Immature natural killer cell (primary cell): ENCODE data around the gene ATP2A1. TPM values are rescaled to one million over a fixed set of nuclear protein-coding genes. Genes with fewer than 3 reads are reported as not detected.
A peak's percentile ranks its signal among the peaks of the same experiment; 100 is the strongest.
"Not testable (repeated sequence)": the region's sequence is repeated elsewhere in the genome, so short reads cannot be mapped to it uniquely, and the experiment has no call there.

Experiments
- DNase-seq, 3 donors: peaks; one replicate each; pipeline ENCODE4 v3.0.0; 2022; ENCODE audit warnings: mixed read lengths in 1 of 3
- H3K27ac Mint-ChIP-seq, 6 donors: one replicate each; pipeline ENCODE4 v1.8.0; 2020; ENCODE audit warnings: mixed read lengths in 6 of 6, mild to moderate bottlenecking in 5 of 6, inconsistent platforms in 4 of 6, moderate library complexity in 3 of 6
- H3K27me3 Mint-ChIP-seq, 3 donors: one replicate each; pipeline ENCODE4 v1.8.0; 2020 to 2021; ENCODE audit warnings: low read depth in 3 of 3, mild to moderate bottlenecking in 3 of 3, mixed read lengths in 3 of 3, moderate library complexity in 3 of 3, inconsistent platforms in 1 of 3
- H3K36me3 Mint-ChIP-seq, 3 donors: one replicate each; pipeline ENCODE4 v1.8.0; 2020; ENCODE audit warnings: mixed read lengths in 3 of 3, inconsistent platforms in 2 of 3, mild to moderate bottlenecking in 2 of 3
- H3K4me1 Mint-ChIP-seq, 2 donors: one replicate each; pipeline ENCODE4 v1.8.0; 2020; ENCODE audit warnings: inconsistent platforms in 2 of 2, mild to moderate bottlenecking in 2 of 2, mixed read lengths in 2 of 2, moderate library complexity in 1 of 2
- H3K4me3 Mint-ChIP-seq, 5 donors: one replicate each; pipeline ENCODE4 v1.8.0; 2020; ENCODE audit warnings: mild to moderate bottlenecking in 5 of 5, mixed read lengths in 5 of 5, inconsistent platforms in 3 of 5, moderate library complexity in 3 of 5
- H3K9me3 Mint-ChIP-seq, 6 donors: one replicate each; pipeline ENCODE4 v1.8.0; 2020; ENCODE audit warnings: mild to moderate bottlenecking in 6 of 6, mixed read lengths in 6 of 6, inconsistent platforms in 4 of 6, moderate library complexity in 3 of 6
- polyA plus RNA-seq, 3 donors: library from polyadenylated mRNA; unstranded; fragments of 300-500 nt; fragmentation: Illumina TruSeq; gene quantifications; one replicate each; pipeline ENCODE4 v1.2.3, GENCODE V29; 2021

Gene ATP2A1
- polyA plus RNA-seq, 3 donors from 2014 or later = 0.31 TPM; not detected in 2

GRCh38 chr16:28913946-28914724, 35.8 kb downstream of the ATP2A1 start:
- H3K27me3 Mint-ChIP-seq = peaks cover 0 to 2% (median 0%) of the 10 kb centered on the region in 3 donors
- no peak for DNase-seq
- H3K36me3 Mint-ChIP-seq = peaks cover 14 to 22% (median 15%) of the 10 kb centered on the region in 3 donors
- H3K27ac Mint-ChIP-seq = no peak overlapping the region
- H3K9me3 Mint-ChIP-seq = peaks cover 0 to 2% (median 0%) of the 10 kb centered on the region in 6 donors
- H3K4me1 Mint-ChIP-seq = peaks cover 0 to 1% of the 10 kb centered on the region in 2 donors
- no peak overlapping the region for H3K4me3 Mint-ChIP-seq

GRCh38 chr16:28915181-28915580, 36.9 kb downstream of the ATP2A1 start:
- H3K4me3 Mint-ChIP-seq = no peak overlapping the region
- peaks cover 0 to 5% (median 0%) of the 10 kb centered on the region in 3 donors for H3K27me3 Mint-ChIP-seq
- DNase-seq = no peak
- H3K9me3 Mint-ChIP-seq = peaks cover 0 to 2% (median 0%) of the 10 kb centered on the region in 6 donors
- peaks cover 14 to 26% (median 15%) of the 10 kb centered on the region in 3 donors for H3K36me3 Mint-ChIP-seq
- H3K4me1 Mint-ChIP-seq = peaks cover 0 to 1% of the 10 kb centered on the region in 2 donors
- no peak overlapping the region for H3K27ac Mint-ChIP-seq

- Mint-ChIP-seq H3K27ac (peak overlapping the region in 1 of 6 donors; percentile 67), H3K27me3 (peaks cover 0 to 5% (median 0%) of the 10 kb centered on the region in 3 donors), H3K9me3 (peaks cover 0 to 2% (median 0%) of the 10 kb centered on the region in 6 donors), H3K4me1 (peaks cover 0 to 1% of the 10 kb centered on the region in 2 donors), H3K36me3 (peaks cover 15 to 29% (median 18%) of the 10 kb centered on the region in 3 donors), H3K4me3 (no peak overlapping the region)
- no peak for DNase-seq
These were observed 38.8 kb downstream of the ATP2A1 start for GRCh38 chr16:28917095-28917494.

DNA sequence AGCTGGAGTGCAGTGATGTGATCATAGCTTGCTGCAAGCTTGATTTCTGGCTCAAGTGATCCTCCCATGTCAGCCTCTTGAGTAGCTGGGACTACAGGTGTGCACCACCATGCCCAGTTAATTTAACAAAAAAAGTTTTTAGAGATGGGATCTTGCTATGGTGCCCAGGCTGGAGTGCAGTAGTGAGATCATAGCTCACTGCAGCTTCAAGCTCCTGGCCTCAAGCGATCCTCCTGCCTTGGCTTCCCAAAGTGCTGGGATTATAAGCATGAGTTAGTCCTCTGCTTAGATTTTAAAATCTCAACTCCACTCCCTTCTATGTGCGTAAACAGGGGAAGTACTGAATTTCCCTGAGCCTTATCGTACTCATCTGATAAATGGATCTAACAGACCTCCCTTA, 40.4 kb downstream of the ATP2A1 start:
- Mint-ChIP-seq H3K4me3 (no peak overlapping the region), H3K9me3 (peaks cover 0 to 2% (median 0%) of the 10 kb centered on the region in 6 donors), H3K4me1 (peaks cover 5% of the 10 kb centered on the region in 2 donors), H3K27ac (no peak overlapping the region), H3K36me3 (peaks cover 10 to 30% (median 16%) of the 10 kb centered on the region in 3 donors), H3K27me3 (peaks cover 0 to 7% (median 4%) of the 10 kb centered on the region in 3 donors)
- no peak for DNase-seq

GRCh38 chr16:28923231-28923587, 44.9 kb downstream of the ATP2A1 start:
- H3K4me1 Mint-ChIP-seq = peaks cover 20 to 23% of the 10 kb centered on the region in 2 donors
- peak overlapping the region in 5 of 6 donors; percentile 71 to 99 (median 83) for H3K27ac Mint-ChIP-seq
- H3K36me3 Mint-ChIP-seq = peaks cover 0 to 17% (median 5%) of the 10 kb centered on the region in 3 donors
- H3K9me3 Mint-ChIP-seq = no peaks in the 10 kb centered on the region
- H3K27me3 Mint-ChIP-seq = peaks cover 6 to 14% (median 14%) of the 10 kb centered on the region in 3 donors
- peak overlapping the region; percentile 21 to 99 (median 79) for H3K4me3 Mint-ChIP-seq
- no peak for DNase-seq

GRCh38 chr16:28923652-28924398, 45.5 kb downstream of the ATP2A1 start:
- no peaks in the 10 kb centered on the region for H3K9me3 Mint-ChIP-seq
- DNase-seq = no peak
- peak overlapping the region; percentile 79 to 99 (median 98) for H3K4me3 Mint-ChIP-seq
- peaks cover 0 to 17% (median 5%) of the 10 kb centered on the region in 3 donors for H3K36me3 Mint-ChIP-seq
- peak overlapping the region; percentile 71 to 99 (median 90) for H3K27ac Mint-ChIP-seq
- H3K27me3 Mint-ChIP-seq = peaks cover 6 to 14% (median 14%) of the 10 kb centered on the region in 3 donors
- H3K4me1 Mint-ChIP-seq = peaks cover 20 to 23% of the 10 kb centered on the region in 2 donors

- Mint-ChIP-seq H3K4me1 (peaks cover 20 to 23% of the 10 kb centered on the region in 2 donors), H3K27me3 (peaks cover 6 to 14% (median 14%) of the 10 kb centered on the region in 3 donors), H3K36me3 (peaks cover 0 to 13% (median 5%) of the 10 kb centered on the region in 3 donors), H3K4me3 (peak overlapping the region; percentile 96 to 99 (median 98)), H3K9me3 (no peaks in the 10 kb centered on the region), H3K27ac (peak overlapping the region; percentile 84 to 99 (median 98))
- DNase-seq = no peak
These were observed 46.1 kb downstream of the ATP2A1 start for GRCh38 chr16:28924399-28924761.

GRCh38 chr16:28924762-28925385, 46.6 kb downstream of the ATP2A1 start, which contains the start of gene RABEP2:
Gene RABEP2 (minus strand): TSS chr16:28925238. CDS start chr16:28925163, 75 bp downstream.
- Mint-ChIP-seq H3K4me3 (peak within 1 kb of the TSS; percentile 96 to 99 (median 98)), H3K27me3 (peaks cover 6 to 14% (median 11%) of the 10 kb centered on the region in 3 donors), H3K27ac (peak within 1 kb of the TSS; percentile 95 to 99 (median 99)), H3K4me1 (peaks cover 20 to 24% of the 10 kb centered on the region in 2 donors), H3K36me3 (peaks cover 0 to 9% (median 5%) of the 10 kb centered on the region in 3 donors), H3K9me3 (no peaks in the 10 kb centered on the region)
- DNase-seq = peak; percentile 96 to 97 (median 97)

GRCh38 chr16:28925386-28926228, 47.3 kb downstream of the ATP2A1 start:
- Mint-ChIP-seq H3K27me3 (peaks cover 6 to 14% (median 11%) of the 10 kb centered on the region in 3 donors), H3K36me3 (peaks cover 0 to 9% (median 5%) of the 10 kb centered on the region in 3 donors), H3K4me1 (peaks cover 26 to 31% of the 10 kb centered on the region in 2 donors), H3K4me3 (peak overlapping the region; percentile 96 to 99 (median 98)), H3K27ac (peak overlapping the region; percentile 95 to 99 (median 99)), H3K9me3 (no peaks in the 10 kb centered on the region)
- DNase-seq = peak; percentile 90 to 91 (median 91)

DNA sequence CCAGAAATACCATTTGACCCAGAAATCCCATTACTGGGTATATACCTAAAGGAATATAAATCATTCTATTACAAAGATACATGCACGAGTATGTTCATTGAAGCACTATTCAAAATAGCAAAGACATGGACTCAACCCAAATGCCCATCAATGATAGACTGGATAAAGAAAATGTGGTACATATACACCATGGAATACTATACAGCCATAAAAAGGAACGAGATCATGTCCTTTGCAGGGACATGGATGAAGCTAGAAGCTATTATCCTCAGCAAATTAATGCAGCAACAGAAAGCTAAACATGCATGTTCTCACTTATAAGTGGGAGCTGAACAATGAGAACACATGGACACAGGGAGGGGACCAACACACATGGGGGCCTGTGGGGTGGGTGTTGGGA, 48.0 kb downstream of the ATP2A1 start:
- H3K4me3 Mint-ChIP-seq = peak overlapping the region; percentile 96 to 99 (median 98)
- DNase-seq, H3K36me3 Mint-ChIP-seq, H3K9me3 Mint-ChIP-seq: not testable (repeated sequence)
- H3K4me1 Mint-ChIP-seq = peaks cover 32 to 38% of the 10 kb centered on the region in 2 donors
- H3K27ac Mint-ChIP-seq = peak overlapping the region; percentile 95 to 99 (median 99)
- H3K27me3 Mint-ChIP-seq = peaks cover 6 to 14% (median 11%) of the 10 kb centered on the region in 3 donors

- no peak for DNase-seq
- peak overlapping the region in 2 of 6 donors; percentile 64 to 76 for H3K27ac Mint-ChIP-seq
- no peaks in the 10 kb centered on the region for H3K9me3 Mint-ChIP-seq
- peak overlapping the region in 1 of 5 donors; percentile 15 for H3K4me3 Mint-ChIP-seq
- H3K4me1 Mint-ChIP-seq = peaks cover 33 to 47% of the 10 kb centered on the region in 2 donors
- peaks cover 0 to 5% (median 0%) of the 10 kb centered on the region in 3 donors for H3K36me3 Mint-ChIP-seq
- H3K27me3 Mint-ChIP-seq = peaks cover 6 to 14% (median 13%) of the 10 kb centered on the region in 3 donors
These were observed 49.5 kb downstream of the ATP2A1 start for GRCh38 chr16:28927815-28928214.

DNA sequence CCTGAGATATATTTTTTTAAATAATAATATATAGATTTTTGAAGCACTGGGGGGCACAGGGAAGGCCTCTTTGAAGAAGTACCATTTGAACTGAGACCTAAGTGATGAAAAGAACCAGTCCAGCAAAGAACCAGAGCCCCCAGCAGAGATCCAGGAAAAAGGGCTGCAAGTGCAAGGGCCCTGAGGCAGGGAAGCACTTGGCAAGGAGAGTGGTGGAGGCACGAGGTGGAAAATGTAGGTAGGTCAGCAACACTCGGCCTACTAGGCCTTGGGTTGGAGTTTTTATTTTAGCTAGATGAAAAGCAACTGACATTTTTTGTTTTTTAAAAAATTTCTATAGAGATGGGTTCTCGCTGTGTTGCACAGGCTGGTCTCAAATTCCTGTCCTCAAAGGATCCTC, 51.9 kb downstream of the ATP2A1 start:
- no peak for DNase-seq
- Mint-ChIP-seq H3K27me3 (peaks cover 5 to 9% (median 6%) of the 10 kb centered on the region in 3 donors), H3K27ac (peak overlapping the region; percentile 82 to 95 (median 90)), H3K36me3 (no peaks in the 10 kb centered on the region), H3K4me3 (peak overlapping the region in 4 of 5 donors; percentile 37 to 55 (median 46)), H3K4me1 (peaks cover 25 to 40% of the 10 kb centered on the region in 2 donors), H3K9me3 (no peaks in the 10 kb centered on the region)
